ENCODE measurements around the gene MRPL24.
"Not testable (repeated sequence)": the region's sequence is repeated elsewhere in the genome, so short reads cannot be mapped to it uniquely, and the experiment has no call there.

Gene MRPL24

GRCh38 chr1:156768610-156769295 is 27.9 kb upstream of the MRPL24 start:
- DNase-seq, result no peak
- H3K27me3 Mint-ChIP-seq, result no peaks in the 10 kb centered on the region
- peak overlapping the region; percentile 3 for H3K27ac Mint-ChIP-seq
- H3K4me3 Mint-ChIP-seq, result no peak overlapping the region
- H3K9me3 Mint-ChIP-seq, result no peaks in the 10 kb centered on the region
- CTCF ChIA-PET, result interaction anchor here (1.9 to 9.6 kb wide), 3 partner anchors 28 to 79 kb away, joined by 4 to 95 read pairs (median 23); partner anchors contain the start of genes ISG20L2 and METTL25B
- peaks cover 57% of the 10 kb centered on the region for H3K4me1 Mint-ChIP-seq
- H3K36me3 Mint-ChIP-seq, result peaks cover 39% of the 10 kb centered on the region

GRCh38 chr1:156767879-156768604 is 27.2 kb upstream of the MRPL24 start:
- Mint-ChIP-seq H3K4me1 (peaks cover 51% of the 10 kb centered on the region), H3K9me3 (no peaks in the 10 kb centered on the region), H3K36me3 (peaks cover 32% of the 10 kb centered on the region), H3K27ac (no peak overlapping the region), H3K4me3 (no peak overlapping the region), H3K27me3 (peaks cover 2% of the 10 kb centered on the region)
- CTCF ChIA-PET, result interaction anchor here (0.6 to 9.6 kb wide), 3 partner anchors 41 to 78 kb away, joined by 3 to 95 read pairs (median 4); partner anchors contain the start of genes ISG20L2 and METTL25B
- DNase-seq, result peak; percentile 61

DNA sequence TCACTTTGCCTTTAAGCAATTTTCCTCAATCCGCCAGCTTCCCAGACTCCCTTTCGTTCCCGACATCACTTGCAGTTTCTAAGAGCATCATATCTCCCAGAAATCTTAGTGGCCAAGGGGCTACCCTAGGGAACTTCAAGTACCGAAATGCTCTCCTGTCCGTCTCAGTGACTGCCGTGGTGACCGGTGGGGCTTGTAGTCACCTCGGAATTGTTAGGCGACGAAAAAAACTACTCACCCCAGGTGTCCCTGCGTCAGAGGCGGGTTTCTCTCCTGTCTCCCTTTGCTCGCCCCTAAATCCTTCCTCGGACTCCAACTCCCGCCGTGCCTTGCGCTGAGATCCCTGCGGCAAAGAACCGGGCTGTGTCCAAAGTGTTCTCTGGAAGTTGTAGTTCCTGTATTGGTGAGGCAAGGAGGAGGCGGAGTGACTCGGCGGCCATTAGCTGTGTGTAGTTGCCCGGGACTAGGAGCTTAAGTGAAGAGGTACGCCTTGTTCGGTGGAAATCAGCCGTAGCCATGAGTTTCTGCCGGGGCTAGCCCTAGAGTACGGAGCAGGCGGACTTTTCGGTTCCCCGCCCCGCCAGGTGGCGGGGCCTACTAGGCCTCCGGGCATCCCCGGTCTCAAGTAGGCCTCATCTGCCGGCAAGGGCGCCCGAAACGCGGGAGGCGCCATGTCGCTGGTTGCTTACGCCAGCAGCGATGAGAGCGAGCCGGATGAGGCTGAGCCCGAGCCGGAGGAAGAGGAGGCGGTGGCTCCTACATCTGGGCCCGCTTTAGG is 26.4 kb upstream of the MRPL24 start, which contains the start of gene PRCC:
TSS of gene PRCC (plus strand) at position 435 of the 778 bp plus-strand sequence. CDS start at position 672, 237 bp downstream.
- Mint-ChIP-seq H3K36me3 (peaks cover 25% of the 10 kb centered on the region), H3K9me3 (no peaks in the 10 kb centered on the region), H3K27me3 (peaks cover 4% of the 10 kb centered on the region), H3K4me1 (peaks cover 43% of the 10 kb centered on the region), H3K4me3 (no peak within 1 kb of the TSS), H3K27ac (no peak within 1 kb of the TSS)
- CTCF ChIA-PET, result interaction anchor here (0.6 to 9.6 kb wide), 7 partner anchors 15 to 122 kb away, joined by 3 to 95 read pairs (median 3); partner anchors contain the start of genes ISG20L2, METTL25B and NTRK1
- DNase-seq, result peak; percentile 99

DNA sequence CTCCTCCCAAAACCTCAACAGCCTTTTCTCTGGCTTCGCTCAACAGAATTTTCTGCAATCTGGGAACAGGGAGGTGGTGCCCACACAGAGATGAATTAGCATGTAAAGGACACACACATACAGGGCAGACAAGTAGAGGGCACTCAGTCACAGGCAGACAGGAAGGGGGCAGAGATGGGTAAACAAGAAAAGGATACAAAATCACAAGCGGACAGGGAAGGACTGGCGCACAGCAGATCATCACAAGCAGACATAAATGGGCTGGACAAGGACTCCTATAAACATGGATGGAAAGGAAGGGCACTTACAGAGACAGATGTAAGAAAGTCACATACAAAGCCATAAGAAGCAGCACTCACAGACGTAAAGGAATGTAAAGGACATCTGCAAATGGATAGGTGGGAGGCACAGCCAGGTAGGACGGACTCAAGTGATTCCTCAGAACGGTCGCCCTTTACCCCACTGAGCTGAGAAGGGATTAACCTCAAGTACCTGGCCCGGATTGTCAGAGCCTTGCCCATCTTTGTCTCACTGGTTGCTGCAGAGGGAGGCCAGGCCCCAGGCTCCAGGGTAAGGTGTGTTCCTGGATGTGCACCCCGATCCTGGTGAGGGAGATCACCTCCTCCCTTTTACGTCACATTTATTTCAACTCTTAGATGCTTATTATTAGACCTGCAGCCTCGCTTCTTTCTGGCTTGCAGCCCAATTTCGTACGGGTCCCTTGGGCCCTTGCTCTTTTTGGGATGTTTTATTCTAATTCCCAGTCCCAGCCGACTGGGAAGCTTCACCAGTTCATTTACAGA is 25.6 kb upstream of the MRPL24 start:
- Mint-ChIP-seq H3K27ac (no peak overlapping the region), H3K36me3 (peaks cover 23% of the 10 kb centered on the region), H3K27me3 (peaks cover 4% of the 10 kb centered on the region), H3K4me3 (no peak overlapping the region), H3K9me3 (no peaks in the 10 kb centered on the region), H3K4me1 (peaks cover 40% of the 10 kb centered on the region)
- peak; percentile 46 for DNase-seq
- CTCF ChIA-PET, result interaction anchor here (0.7 to 9.6 kb wide), 8 partner anchors 14 to 123 kb away, joined by 3 to 95 read pairs (median 3); partner anchors contain the start of genes HDGF, ISG20L2, METTL25B and NTRK1

GRCh38 chr1:156765666-156766065 is 24.8 kb upstream of the MRPL24 start:
- H3K36me3 Mint-ChIP-seq, result peaks cover 15% of the 10 kb centered on the region
- CTCF ChIA-PET, result interaction anchor here (0.7 to 9.6 kb wide), 4 partner anchors 14 to 116 kb away, joined by 3 to 95 read pairs (median 4); partner anchors contain the start of genes HDGF, ISG20L2 and METTL25B
- no peak for DNase-seq
- no peaks in the 10 kb centered on the region for H3K9me3 Mint-ChIP-seq
- H3K27me3 Mint-ChIP-seq, result peaks cover 4% of the 10 kb centered on the region
- no peak overlapping the region for H3K27ac Mint-ChIP-seq
- H3K4me3 Mint-ChIP-seq, result no peak overlapping the region
- peaks cover 32% of the 10 kb centered on the region for H3K4me1 Mint-ChIP-seq

- Mint-ChIP-seq H3K36me3 (peaks cover 12% of the 10 kb centered on the region), H3K4me1 (peaks cover 27% of the 10 kb centered on the region)
- not testable (repeated sequence) for H3K27ac Mint-ChIP-seq, H3K9me3 Mint-ChIP-seq, H3K4me3 Mint-ChIP-seq, DNase-seq, H3K27me3 Mint-ChIP-seq
- CTCF ChIA-PET, result interaction anchor here (1.0 to 9.6 kb wide), 2 partner anchors 13 to 38 kb away, joined by 3 to 95 read pairs; partner anchors contain the start of genes ISG20L2 and METTL25B
Observed at GRCh38 chr1:156765136-156765535, 24.2 kb upstream of the MRPL24 start.

DNA sequence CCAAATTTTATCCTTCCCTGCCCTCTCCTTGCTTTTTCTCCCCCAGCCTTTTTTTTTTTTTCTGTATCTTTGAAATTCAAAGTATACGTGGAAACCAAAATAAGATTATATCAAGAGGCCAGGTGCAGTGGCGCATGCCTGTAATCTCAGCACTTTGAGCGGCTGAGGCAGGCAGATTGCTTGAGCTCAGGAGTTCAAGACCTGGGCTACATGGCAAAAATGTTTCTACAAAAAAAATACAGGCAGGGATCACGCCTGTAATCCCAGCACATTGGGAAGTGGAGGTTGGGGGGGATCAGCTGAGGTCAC is 19.9 kb upstream of the MRPL24 start:
- no peak overlapping the region for H3K4me3 Mint-ChIP-seq
- CTCF ChIA-PET, result interaction anchor here (2.8 kb wide), 1 partner anchor 35 kb away, joined by 11 read pairs; no protein-coding TSS in a partner anchor
- H3K4me1 Mint-ChIP-seq, result peaks cover 3% of the 10 kb centered on the region
- no peak for DNase-seq
- H3K9me3 Mint-ChIP-seq, result no peaks in the 10 kb centered on the region
- peaks cover 4% of the 10 kb centered on the region for H3K27me3 Mint-ChIP-seq
- H3K27ac Mint-ChIP-seq, result no peak overlapping the region
- H3K36me3 Mint-ChIP-seq, result peaks cover 3% of the 10 kb centered on the region

- Mint-ChIP-seq H3K4me1 (peaks cover 2% of the 10 kb centered on the region), H3K27ac (no peak overlapping the region), H3K4me3 (no peak overlapping the region), H3K27me3 (peaks cover 4% of the 10 kb centered on the region), H3K36me3 (peaks cover 3% of the 10 kb centered on the region), H3K9me3 (no peaks in the 10 kb centered on the region)
- CTCF ChIA-PET, result interaction anchor here (2.8 kb wide), 1 partner anchor 34 kb away, joined by 11 read pairs; no protein-coding TSS in a partner anchor
- no peak for DNase-seq
Observed at GRCh38 chr1:156760092-156760795, 19.4 kb upstream of the MRPL24 start.

- H3K4me1 Mint-ChIP-seq, result peaks cover 20% of the 10 kb centered on the region
- not testable (repeated sequence) for DNase-seq, H3K4me3 Mint-ChIP-seq, H3K27ac Mint-ChIP-seq, H3K27me3 Mint-ChIP-seq, H3K36me3 Mint-ChIP-seq, H3K9me3 Mint-ChIP-seq
- CTCF ChIA-PET, result interaction anchor here (3.5 kb wide), 1 partner anchor 32 kb away, joined by 23 read pairs; no protein-coding TSS in a partner anchor
Observed at GRCh38 chr1:156757572-156758253, 16.8 kb upstream of the MRPL24 start.

DNA sequence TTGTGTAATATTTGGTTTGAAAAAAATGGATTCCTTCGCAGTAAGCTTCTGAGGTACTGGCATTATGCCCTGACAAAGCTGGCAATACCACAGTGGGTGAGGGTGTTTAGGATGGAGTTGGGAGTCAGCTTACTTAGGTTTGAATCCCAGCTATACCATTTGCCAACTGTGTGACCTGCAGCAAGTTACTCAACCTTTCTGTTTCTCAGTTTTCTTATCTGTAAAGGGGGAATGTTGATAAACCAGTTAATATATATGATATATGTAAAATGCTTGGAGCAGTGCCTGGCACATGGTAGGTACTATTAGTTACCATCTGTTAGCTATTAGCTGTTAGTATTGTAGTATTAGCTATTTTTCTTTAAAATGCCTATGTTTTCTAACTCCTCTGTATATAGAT is 15.5 kb upstream of the MRPL24 start:
- Mint-ChIP-seq H3K27me3 (no peaks in the 10 kb centered on the region), H3K4me3 (no peak overlapping the region), H3K36me3 (peaks cover 7% of the 10 kb centered on the region), H3K4me1 (peaks cover 25% of the 10 kb centered on the region), H3K9me3 (no peaks in the 10 kb centered on the region), H3K27ac (no peak overlapping the region)
- DNase-seq, result no peak
- CTCF ChIA-PET, result interaction anchor here (1.0 to 3.5 kb wide), 3 partner anchors 10 to 65 kb away, joined by 3 to 23 read pairs (median 3); no protein-coding TSS in a partner anchor

GRCh38 chr1:156755527-156755950 is 14.7 kb upstream of the MRPL24 start:
- H3K9me3 Mint-ChIP-seq, result no peaks in the 10 kb centered on the region
- H3K4me1 Mint-ChIP-seq, result peaks cover 25% of the 10 kb centered on the region
- no peaks in the 10 kb centered on the region for H3K27me3 Mint-ChIP-seq
- no peak for DNase-seq
- H3K4me3 Mint-ChIP-seq, result no peak overlapping the region
- CTCF ChIA-PET, result interaction anchor here (1.1 to 3.5 kb wide), 2 partner anchors 9 to 30 kb away, joined by 3 to 23 read pairs; no protein-coding TSS in a partner anchor
- peaks cover 7% of the 10 kb centered on the region for H3K36me3 Mint-ChIP-seq
- no peak overlapping the region for H3K27ac Mint-ChIP-seq

DNA sequence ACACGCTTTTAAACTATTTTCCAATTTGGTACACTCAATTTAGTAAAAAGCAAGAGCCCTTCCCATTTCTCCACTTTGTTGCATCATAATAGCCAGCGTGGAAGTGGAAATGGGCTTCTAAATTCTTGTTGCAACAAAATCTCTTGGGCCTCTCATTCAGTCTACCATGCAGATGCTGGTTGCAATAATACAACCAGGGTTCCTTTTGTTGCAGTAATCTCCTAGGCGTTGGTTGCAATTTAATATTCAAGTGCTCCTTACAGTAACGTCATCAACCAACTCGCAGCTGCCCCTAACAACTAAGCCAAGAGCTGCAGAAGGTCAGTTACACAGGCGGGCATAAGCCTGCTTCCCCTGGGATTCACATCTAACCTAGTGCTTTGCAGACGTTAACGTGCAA is 13.3 kb upstream of the MRPL24 start:
- no peak overlapping the region for H3K4me3 Mint-ChIP-seq
- no peaks in the 10 kb centered on the region for H3K27me3 Mint-ChIP-seq
- DNase-seq, result no peak
- peaks cover 16% of the 10 kb centered on the region for H3K36me3 Mint-ChIP-seq
- no peaks in the 10 kb centered on the region for H3K9me3 Mint-ChIP-seq
- H3K27ac Mint-ChIP-seq, result no peak overlapping the region
- CTCF ChIA-PET, result no interaction called here
- H3K4me1 Mint-ChIP-seq, result peaks cover 36% of the 10 kb centered on the region
